Non-pigmented ciliary epithelial cell (primary cell): ENCODE measurements around the gene IGFBP7.

ENCODE experiments used
- DNase-seq: peaks from one replicate; pipeline ENCODE4 v3.0.0-alpha.2; 2010; ENCODE audit warnings: low read depth

IGFBP7 gene, protein sequence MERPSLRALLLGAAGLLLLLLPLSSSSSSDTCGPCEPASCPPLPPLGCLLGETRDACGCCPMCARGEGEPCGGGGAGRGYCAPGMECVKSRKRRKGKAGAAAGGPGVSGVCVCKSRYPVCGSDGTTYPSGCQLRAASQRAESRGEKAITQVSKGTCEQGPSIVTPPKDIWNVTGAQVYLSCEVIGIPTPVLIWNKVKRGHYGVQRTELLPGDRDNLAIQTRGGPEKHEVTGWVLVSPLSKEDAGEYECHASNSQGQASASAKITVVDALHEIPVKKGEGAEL

DNA sequence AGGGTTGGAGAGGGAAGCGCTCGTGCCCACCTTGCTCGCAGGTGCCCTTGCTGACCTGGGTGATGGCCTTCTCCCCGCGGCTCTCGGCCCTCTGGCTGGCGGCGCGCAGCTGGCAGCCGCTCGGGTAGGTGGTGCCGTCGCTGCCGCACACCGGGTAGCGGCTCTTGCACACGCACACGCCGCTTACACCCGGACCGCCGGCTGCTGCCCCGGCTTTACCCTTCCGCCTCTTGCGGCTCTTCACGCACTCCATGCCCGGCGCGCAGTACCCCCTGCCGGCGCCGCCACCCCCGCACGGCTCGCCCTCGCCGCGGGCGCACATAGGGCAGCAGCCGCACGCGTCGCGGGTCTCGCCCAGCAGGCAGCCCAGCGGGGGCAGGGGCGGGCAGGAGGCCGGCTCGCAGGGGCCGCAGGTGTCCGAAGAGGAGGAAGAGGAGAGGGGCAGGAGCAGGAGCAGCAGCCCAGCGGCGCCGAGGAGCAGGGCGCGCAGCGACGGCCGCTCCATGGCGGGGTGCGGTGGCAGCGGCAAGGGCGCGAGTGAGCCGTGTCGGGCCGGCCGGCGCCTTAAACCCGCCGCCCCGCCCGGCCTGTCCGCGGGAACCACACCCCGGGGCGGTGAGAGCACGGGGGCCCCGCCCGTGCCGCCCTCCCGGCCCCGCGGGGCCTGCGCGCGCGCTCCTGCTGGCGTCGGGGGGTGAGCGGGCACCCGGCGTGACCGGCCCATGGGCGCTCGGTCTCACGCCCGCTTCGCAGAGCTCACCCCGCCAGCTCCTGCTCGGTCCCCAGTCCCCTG lies at the start of gene IGFBP7:
IGFBP7 (minus strand) TSS at position 539 of the 793 bp plus-strand sequence; CDS start at position 505, 34 bp downstream.
- no peak for DNase-seq

GRCh38 chr4:57159866-57160265 lies 49.7 kb upstream of the IGFBP7 start:
- DNase-seq = no peak

DNA sequence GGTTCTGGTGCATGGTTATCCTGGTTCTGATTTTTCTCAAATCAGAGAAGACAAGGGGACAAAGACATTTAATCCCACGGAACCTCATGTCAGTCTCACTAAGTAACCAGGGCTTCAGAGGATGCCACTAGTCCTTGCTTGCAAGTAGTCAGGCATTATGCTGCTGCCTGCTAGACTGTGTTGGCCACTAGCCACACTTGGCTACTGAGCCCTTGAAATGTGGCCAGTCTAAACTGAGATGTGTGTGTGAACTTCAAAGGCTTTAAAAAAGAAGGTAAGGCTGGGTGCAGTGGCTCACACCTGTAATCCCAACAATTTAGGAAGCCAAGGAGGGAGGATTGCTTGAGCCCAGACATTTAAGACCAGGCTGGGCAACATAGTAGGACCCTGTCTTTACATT lies 48.6 kb upstream of the IGFBP7 start:
- DNase-seq = no peak

- no peak for DNase-seq
Measured at GRCh38 chr4:57158221-57158620, 48.0 kb upstream of the IGFBP7 start.

GRCh38 chr4:57157596-57158137 lies 47.5 kb upstream of the IGFBP7 start:
- DNase-seq = no peak

- DNase-seq = no peak
Measured at GRCh38 chr4:57156242-57156990, 46.2 kb upstream of the IGFBP7 start.

DNA sequence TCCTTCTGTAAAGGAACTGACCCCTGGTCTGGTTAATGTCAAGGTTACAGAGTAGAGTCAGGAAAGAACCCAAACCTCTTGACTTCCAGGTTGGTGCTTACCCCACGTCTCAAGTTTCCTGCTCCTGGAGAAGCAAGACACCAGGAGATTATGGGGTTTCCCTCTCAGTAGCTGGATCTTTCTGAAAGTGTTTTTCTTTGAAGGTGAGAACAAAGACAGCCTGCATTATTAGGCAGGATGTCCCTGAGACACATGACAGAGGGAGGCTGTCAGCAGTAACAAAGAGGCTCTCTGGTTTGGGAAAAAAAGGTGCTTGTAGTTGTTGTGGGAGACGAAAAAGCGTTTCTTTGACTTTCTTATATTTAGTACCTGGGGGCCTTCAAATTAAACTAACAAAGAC lies 44.7 kb upstream of the IGFBP7 start:
- no peak for DNase-seq

DNA sequence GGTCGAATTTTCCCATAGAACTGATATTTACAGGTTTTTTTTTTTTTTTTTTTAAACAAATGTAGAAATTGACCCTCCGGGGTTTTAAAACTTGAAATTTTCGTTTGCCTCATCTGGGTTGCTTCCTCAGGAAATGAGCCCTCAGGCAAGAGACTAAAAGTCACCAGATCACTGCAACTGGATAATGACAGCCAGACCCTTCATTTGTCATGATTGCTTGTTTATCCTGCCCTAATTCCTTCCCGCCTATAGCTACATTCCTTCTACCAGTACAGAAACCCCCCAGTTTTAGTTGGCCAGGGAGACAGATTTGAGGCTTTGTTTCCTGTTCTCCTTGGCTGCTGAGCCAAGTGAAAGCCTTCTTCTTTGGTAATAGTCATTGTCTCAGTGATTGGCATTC lies 44.0 kb upstream of the IGFBP7 start:
- no peak for DNase-seq

GRCh38 chr4:57153207-57153606 lies 43.0 kb upstream of the IGFBP7 start:
- no peak for DNase-seq

DNA sequence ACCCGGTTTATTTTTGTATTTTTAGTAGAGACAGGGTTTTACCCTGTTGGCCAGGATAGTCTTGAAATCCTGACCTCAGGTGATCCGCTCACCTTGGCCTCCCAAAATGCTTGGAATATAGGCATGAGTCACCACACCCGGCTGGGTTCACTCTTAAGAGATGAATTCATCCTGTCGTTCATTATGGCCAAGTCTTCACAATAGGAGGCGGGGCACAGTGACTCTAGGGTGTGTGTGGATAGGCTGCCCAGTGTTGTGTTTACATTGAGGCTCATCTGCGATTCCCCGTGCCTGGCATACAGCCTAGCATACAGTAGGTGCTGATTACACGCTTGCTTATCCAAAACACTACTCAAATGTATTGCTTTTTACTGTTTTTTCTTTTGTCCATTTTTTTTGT lies 41.3 kb upstream of the IGFBP7 start:
- DNase-seq = no peak

DNA sequence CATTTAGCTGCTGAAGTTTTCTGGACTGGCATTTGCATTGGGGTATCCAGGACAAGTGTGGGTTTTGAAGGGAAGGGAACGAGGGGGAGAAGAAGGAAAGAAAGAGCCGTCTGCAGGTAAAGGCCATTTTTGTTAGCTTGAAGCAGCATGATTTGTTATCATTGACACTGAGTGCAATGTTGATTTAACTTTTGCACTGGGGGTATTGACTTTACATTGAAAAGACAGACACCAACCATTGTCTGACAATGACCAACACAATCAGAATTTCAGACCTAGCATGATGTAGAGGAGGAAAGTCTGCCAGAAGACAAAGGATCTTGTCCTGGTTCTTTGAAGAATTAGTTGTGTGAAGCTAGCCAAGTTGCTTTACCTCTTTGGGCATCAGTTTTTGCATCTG lies 39.6 kb upstream of the IGFBP7 start:
- no peak for DNase-seq

GRCh38 chr4:57148831-57149505 lies 38.8 kb upstream of the IGFBP7 start:
- DNase-seq = peak; percentile 65

- DNase-seq = no peak
Measured at GRCh38 chr4:57148177-57148576, 38.0 kb upstream of the IGFBP7 start.

- peak; percentile 77 for DNase-seq
Measured at GRCh38 chr4:57147335-57148060, 37.3 kb upstream of the IGFBP7 start.

GRCh38 chr4:57146444-57146843 lies 36.3 kb upstream of the IGFBP7 start:
- no peak for DNase-seq

- DNase-seq = no peak
Measured at GRCh38 chr4:57144466-57144865, 34.3 kb upstream of the IGFBP7 start.

GRCh38 chr4:57139783-57140182 lies 29.6 kb upstream of the IGFBP7 start:
- no peak for DNase-seq

DNA sequence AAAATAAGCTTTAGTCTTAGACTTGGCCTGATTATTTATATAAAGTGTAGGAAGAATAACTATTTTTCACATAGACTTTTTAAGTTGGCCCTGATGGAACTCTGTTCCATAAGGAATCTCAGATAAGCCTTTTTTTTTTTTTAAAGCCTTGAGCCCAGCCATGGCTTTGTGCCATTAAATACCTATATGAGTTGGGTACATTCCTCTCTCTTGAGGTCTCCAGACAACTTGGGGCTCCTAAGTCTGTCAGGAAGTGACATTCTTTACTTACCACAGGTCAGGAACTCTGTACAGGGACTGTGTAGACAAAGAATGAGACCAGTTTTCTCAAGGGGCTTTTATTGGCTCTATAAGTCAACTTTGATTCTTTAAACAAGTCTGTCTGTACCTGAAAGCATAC lies 27.1 kb upstream of the IGFBP7 start:
- peak; percentile 41 for DNase-seq

DNA sequence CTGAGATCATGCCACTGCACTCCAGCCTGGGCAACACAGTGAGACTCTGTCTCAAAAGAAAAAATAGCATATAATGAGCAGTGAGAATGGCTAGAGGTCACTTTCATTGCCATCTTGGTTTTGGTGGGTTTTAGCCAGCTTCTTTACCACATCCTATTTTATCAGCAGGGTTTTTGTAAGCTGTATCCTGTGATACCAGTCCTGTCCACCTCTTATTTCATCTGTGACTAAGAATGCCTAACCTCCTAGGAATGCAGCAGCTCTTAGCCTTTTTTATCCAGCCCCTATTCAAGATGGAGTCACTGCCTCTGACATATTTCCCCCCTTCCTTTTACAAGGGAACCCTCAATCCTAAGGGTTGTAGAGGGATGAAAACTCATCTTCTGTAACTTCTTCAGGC lies 26.1 kb upstream of the IGFBP7 start:
- peak; percentile 61 for DNase-seq

GRCh38 chr4:57132743-57133137 lies 22.6 kb upstream of the IGFBP7 start:
- DNase-seq = no peak
